Measurements from ENCODE around the gene PRKAA2.

DNA sequence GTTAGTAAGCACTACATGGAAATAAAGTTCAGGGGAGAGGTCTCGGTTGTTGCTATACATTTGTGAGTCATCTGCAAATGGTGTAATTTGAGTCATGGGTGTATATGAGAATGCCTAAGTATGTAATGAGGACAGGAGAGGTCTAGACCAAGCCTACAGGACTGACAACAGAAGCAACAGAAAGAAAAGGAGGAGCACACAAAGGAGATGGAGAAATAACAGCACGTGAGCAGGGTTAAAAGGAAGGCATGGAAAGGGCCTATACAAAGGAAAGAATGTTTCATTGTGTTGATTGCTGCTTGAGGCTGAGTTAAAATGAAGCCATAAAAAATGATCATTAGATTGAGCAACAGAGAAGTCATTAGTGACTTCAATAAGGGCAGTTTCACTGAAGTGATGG, 28.0 kb upstream of the PRKAA2 start:
- TF ChIP-seq, protein P1, sequence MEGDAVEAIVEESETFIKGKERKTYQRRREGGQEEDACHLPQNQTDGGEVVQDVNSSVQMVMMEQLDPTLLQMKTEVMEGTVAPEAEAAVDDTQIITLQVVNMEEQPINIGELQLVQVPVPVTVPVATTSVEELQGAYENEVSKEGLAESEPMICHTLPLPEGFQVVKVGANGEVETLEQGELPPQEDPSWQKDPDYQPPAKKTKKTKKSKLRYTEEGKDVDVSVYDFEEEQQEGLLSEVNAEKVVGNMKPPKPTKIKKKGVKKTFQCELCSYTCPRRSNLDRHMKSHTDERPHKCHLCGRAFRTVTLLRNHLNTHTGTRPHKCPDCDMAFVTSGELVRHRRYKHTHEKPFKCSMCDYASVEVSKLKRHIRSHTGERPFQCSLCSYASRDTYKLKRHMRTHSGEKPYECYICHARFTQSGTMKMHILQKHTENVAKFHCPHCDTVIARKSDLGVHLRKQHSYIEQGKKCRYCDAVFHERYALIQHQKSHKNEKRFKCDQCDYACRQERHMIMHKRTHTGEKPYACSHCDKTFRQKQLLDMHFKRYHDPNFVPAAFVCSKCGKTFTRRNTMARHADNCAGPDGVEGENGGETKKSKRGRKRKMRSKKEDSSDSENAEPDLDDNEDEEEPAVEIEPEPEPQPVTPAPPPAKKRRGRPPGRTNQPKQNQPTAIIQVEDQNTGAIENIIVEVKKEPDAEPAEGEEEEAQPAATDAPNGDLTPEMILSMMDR (IDR thresholded peaks at IDR 0.05; ENCODE audit: low read length), result no peak
- TF ChIP-seq EZH2 (IDR thresholded peaks at IDR 0.05; ENCODE audit: borderline replicate concordance, low read length), result no peak
